VCaP (cell line): ENCODE results near the gene EPHB3.

ENCODE experiments used
- H3K27ac ChIP-seq: fragments of 450-650 bp; 2 replicates; pipeline ENCODE4 v1.5.1; 2017
- CTCF ChIP-seq: fragments of 450-650 bp; conservative IDR thresholded peaks from 2 replicates; pipeline ENCODE4 v1.5.1; 2017; ENCODE audit warnings: mild to moderate bottlenecking, moderate library complexity

Gene EPHB3

DNA sequence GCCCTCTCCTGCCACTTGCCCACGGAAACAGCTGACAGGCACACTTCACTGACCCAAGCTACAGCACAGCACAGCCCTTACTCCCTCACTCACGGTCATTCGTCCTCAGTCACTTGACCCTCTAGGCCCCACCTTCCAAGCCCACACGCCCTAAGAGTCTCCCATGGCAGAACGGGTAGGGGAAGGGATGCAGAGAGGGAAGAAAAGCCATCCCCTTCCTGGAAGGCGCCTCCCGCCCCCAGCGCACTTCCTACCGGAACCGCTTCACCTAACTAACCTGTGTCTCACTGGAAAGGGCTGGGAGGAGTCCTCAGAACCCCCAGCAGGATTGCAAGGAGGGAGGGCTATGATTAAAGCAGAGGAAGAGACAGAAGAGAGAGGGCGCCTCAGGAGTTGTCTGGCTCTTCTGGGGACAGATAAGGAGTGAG is 22.9 kb downstream of the EPHB3 start:
- H3K27ac ChIP-seq = no peak overlapping the region
- no peak for TF ChIP-seq CTCF

DNA sequence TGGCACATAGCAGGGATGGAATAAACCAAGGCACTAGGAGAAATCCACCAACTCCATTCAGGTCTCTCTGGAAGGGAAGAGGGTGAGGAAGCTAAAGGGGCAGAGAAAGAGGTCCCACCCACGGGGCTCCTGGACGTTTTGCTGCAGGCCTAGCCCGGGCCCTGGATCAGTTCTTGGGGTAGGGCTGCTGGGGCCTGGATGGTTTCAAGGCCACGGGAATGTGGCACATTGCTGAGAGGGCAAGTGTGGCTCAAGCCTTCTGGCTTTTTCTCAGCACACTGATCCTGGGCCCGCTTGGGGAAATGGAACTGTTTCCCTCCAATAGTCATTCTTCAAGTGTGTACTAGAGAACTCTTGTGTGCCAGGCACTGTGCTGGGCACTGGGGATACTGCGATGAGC is 24.0 kb downstream of the EPHB3 start:
- no peak overlapping the region for H3K27ac ChIP-seq
- TF ChIP-seq CTCF = no peak

GRCh38 chr3:184586851-184587250 is 25.3 kb downstream of the EPHB3 start:
- TF ChIP-seq CTCF = no peak
- no peak overlapping the region for H3K27ac ChIP-seq

- no peak overlapping the region for H3K27ac ChIP-seq
- TF ChIP-seq CTCF = no peak
These were observed 27.2 kb downstream of the EPHB3 start for GRCh38 chr3:184588776-184589175.

DNA sequence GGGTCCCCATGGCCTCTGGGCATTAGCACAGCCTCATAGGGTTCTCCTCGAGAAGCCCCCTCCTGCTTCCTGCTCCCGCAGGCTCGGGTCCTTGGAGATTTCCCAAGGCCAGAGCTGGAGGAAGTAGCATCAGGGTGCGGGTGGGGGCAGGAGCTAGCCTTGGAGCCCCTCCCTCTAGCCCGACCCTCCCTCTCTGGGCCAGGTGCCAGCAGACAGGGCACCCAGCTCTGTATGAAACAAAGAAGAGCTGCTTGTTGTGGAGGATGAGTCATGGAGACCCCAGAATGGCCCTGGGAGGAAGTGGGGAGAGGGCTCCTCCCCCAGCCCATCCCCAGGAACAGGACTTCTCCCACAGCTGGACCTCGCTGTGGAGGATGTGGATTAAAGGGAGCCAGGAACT is 29.2 kb downstream of the EPHB3 start:
- H3K27ac ChIP-seq = no peak overlapping the region
- no peak for TF ChIP-seq CTCF

DNA sequence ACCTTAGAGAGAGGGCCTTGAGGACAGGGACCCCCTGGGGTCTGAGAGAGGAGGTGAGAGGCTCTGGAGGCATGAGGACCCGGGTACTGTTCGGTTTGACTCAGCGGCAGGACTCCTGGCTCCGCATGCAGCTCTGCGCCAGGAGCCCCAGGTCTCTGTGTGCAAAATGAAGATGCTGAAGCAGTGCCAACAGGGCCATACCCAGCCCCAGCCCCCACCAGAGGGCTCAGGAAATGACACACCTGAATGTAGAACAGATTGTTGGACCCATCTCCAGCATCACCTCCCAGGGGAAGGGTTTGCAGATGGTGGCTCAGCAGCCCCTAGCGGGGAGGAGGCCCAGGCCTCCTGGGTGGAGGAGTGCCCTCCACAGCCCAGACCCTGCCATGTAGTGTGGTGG is 30.2 kb downstream of the EPHB3 start:
- TF ChIP-seq CTCF = no peak

GRCh38 chr3:184592371-184593219 is 31.0 kb downstream of the EPHB3 start:
- TF ChIP-seq CTCF = no peak
- H3K27ac ChIP-seq = no peak overlapping the region

More for the DNA sequence above, 30.2 kb downstream of the EPHB3 start:
- H3K27ac ChIP-seq = no peak overlapping the region
